ENCODE data around the gene ST3GAL6. TPM values are rescaled to one million over a fixed set of nuclear protein-coding genes. Genes with fewer than 3 reads are reported as not detected.

The ST3GAL6 gene
- total RNA-seq, 4 donors from 2014 or later: 1.6 to 6.6 (median 2.5) TPM

GRCh38 chr3:98734735-98735134 is 28.4 kb upstream of the ST3GAL6 start:
- Histone ChIP-seq H3K9me3 (no peaks in the 10 kb centered on the region), H3K27me3 (no peaks in the 10 kb centered on the region), H3K27ac (no peak overlapping the region), H3K4me1 (peaks cover 0 to 15% (median 0%) of the 10 kb centered on the region in 4 donors), H3K4me3 (no peak overlapping the region), H3K36me3 (no peaks in the 10 kb centered on the region)
- DNase-seq: no peak
- TF ChIP-seq POLR2A (IDR thresholded peaks at IDR 0.05) (no peak), CTCF (IDR thresholded peaks at IDR 0.05) (no peak)

GRCh38 chr3:98735296-98735695 is 27.8 kb upstream of the ST3GAL6 start:
- TF ChIP-seq POLR2A (IDR thresholded peaks at IDR 0.05): no peak
- DNase-seq: no peak
- peaks cover 0 to 15% (median 0%) of the 10 kb centered on the region in 4 donors for H3K4me1 ChIP-seq
- H3K27ac ChIP-seq: no peak overlapping the region
- no peaks in the 10 kb centered on the region for H3K9me3 ChIP-seq
- H3K27me3 ChIP-seq: no peaks in the 10 kb centered on the region
- no peaks in the 10 kb centered on the region for H3K36me3 ChIP-seq
- no peak overlapping the region for H3K4me3 ChIP-seq

GRCh38 chr3:98735761-98736269 is 27.3 kb upstream of the ST3GAL6 start:
- TF ChIP-seq POLR2A (IDR thresholded peaks at IDR 0.05) (no peak), CTCF (IDR thresholded peaks at IDR 0.05) (no peak)
- Histone ChIP-seq H3K27me3 (no peaks in the 10 kb centered on the region), H3K36me3 (no peaks in the 10 kb centered on the region), H3K4me1 (peaks cover 0 to 15% (median 0%) of the 10 kb centered on the region in 4 donors), H3K9me3 (no peaks in the 10 kb centered on the region), H3K27ac (no peak overlapping the region), H3K4me3 (no peak overlapping the region)
- DNase-seq: no peak

GRCh38 chr3:98737301-98737700 is 25.8 kb upstream of the ST3GAL6 start:
- H3K36me3 ChIP-seq: no peaks in the 10 kb centered on the region
- no peaks in the 10 kb centered on the region for H3K9me3 ChIP-seq
- H3K4me1 ChIP-seq: peaks cover 0 to 10% (median 0%) of the 10 kb centered on the region in 4 donors
- H3K4me3 ChIP-seq: no peak overlapping the region
- no peak for DNase-seq
- no peak for TF ChIP-seq CTCF (IDR thresholded peaks at IDR 0.05)
- TF ChIP-seq POLR2A (IDR thresholded peaks at IDR 0.05): no peak
- H3K27me3 ChIP-seq: no peaks in the 10 kb centered on the region
- no peak overlapping the region for H3K27ac ChIP-seq

- H3K4me3 ChIP-seq: no peak overlapping the region
- no peaks in the 10 kb centered on the region for H3K9me3 ChIP-seq
- H3K36me3 ChIP-seq: no peaks in the 10 kb centered on the region
- no peak overlapping the region for H3K27ac ChIP-seq
- H3K27me3 ChIP-seq: no peaks in the 10 kb centered on the region
- TF ChIP-seq POLR2A (IDR thresholded peaks at IDR 0.05) (no peak), CTCF (IDR thresholded peaks at IDR 0.05) (no peak)
- no peaks in the 10 kb centered on the region for H3K4me1 ChIP-seq
- DNase-seq: no peak
Measured at GRCh38 chr3:98739266-98739665, 23.9 kb upstream of the ST3GAL6 start.

GRCh38 chr3:98740324-98740723 is 22.8 kb upstream of the ST3GAL6 start:
- DNase-seq: no peak
- H3K9me3 ChIP-seq: no peaks in the 10 kb centered on the region
- no peak overlapping the region for H3K4me3 ChIP-seq
- TF ChIP-seq CTCF (IDR thresholded peaks at IDR 0.05) (no peak), POLR2A (IDR thresholded peaks at IDR 0.05) (no peak)
- no peaks in the 10 kb centered on the region for H3K36me3 ChIP-seq
- no peaks in the 10 kb centered on the region for H3K4me1 ChIP-seq
- no peak overlapping the region for H3K27ac ChIP-seq
- no peaks in the 10 kb centered on the region for H3K27me3 ChIP-seq

Measured in Peyer's patch (tissue), 4 donors.